ENCODE data around the gene ASTN2.

GRCh38 chr9:116683535-116683934 lies 731.3 kb downstream of the ASTN2 start:
- TF ChIP-seq CTCF (IDR thresholded peaks at IDR 0.05): no peak
- no peak for TF ChIP-seq POLR2A (IDR thresholded peaks at IDR 0.05)
- no peak for TF ChIP-seq EP300 (IDR thresholded peaks at IDR 0.05)
- no peak for TF ChIP-seq POLR2AphosphoS5 (IDR thresholded peaks at IDR 0.05)
